ENCODE data around the gene CNN1. TPM values are rescaled to one million over a fixed set of nuclear protein-coding genes. Genes with fewer than 3 reads are reported as not detected.
A peak's percentile ranks its signal among the peaks of the same experiment; 100 is the strongest.

Gene CNN1
- total and polyA plus RNA-seq, 9 of the 15 experiments (the other 6 are each of a cell fraction or from before 2014, with no cell fraction given): 0.23 to 10.6 (median 5.2) TPM

- Histone ChIP-seq H4K20me1 (replicated peaks; ENCODE audit: control insufficient read depth, insufficient read depth, low read length) (peaks cover 4% of the 10 kb centered on the region; the same call in 1 of the 2 replicates), H3K4me1 (replicated peaks in 1 of 2; ENCODE audit: control insufficient read depth in 2 of 2, insufficient read depth in 2 of 2, low read length in 2 of 2) (peaks cover 19 to 49% of the 10 kb centered on the region in 2 experiments), H3K36me3 (ENCODE audit: control insufficient read depth, insufficient read depth, low read length) (peaks cover 11% of the 10 kb centered on the region; the same call in 2 of the 3 replicates), H2AFZ (ENCODE audit: low read depth, low read length) (no peak overlapping the region), H3K4me2 (ENCODE audit: insufficient read depth, low read length) (peak overlapping the region; percentile 40; the same call in 1 of the 2 replicates), H3K27ac (ENCODE audit: extremely low read depth, low read depth, low read length) (peak overlapping the region; percentile 16; the same call in 1 of the 3 replicates), H3K9ac (ENCODE audit: insufficient read depth in 1 of 2, low read depth in 2 of 2, low read length in 2 of 2) (peak overlapping the region in 1 of 2 experiments; percentile 72; a peak in 1 of 4 replicates), H3K9me1 (ENCODE audit: control insufficient read depth, insufficient read depth, low read length) (no peaks in the 10 kb centered on the region), H3K9me3 (replicated peaks; ENCODE audit: control insufficient read depth, insufficient read depth, low read depth, low read length) (no peaks in the 10 kb centered on the region), H3K79me2 (ENCODE audit: control insufficient read depth, insufficient read depth, low read length) (0 out of 3 replicates have a peak, but pooled peaks cover 3% of the 10 kb centered on the region), H3K27me3 (ENCODE audit: control insufficient read depth in 2 of 2, insufficient read depth in 2 of 2, low read length in 2 of 2) (no peaks in the 10 kb centered on the region), H3K4me3 (no peak overlapping the region)
- ChIA-PET POLR2A (interaction anchor here (0.6 kb wide), 1 partner anchor 112 kb away, joined by 3 read pairs; no protein-coding TSS in a partner anchor), CTCF (ENCODE audit: low intra/inter-chr PET ratio) (interaction anchor here (0.6 kb wide), 1 partner anchor 45 kb away, joined by 3 read pairs; no protein-coding TSS in a partner anchor)
- in situ Hi-C loops (cut with MboI): loop anchor here (5.0 kb wide), 1 partner anchor 87 kb away; no protein-coding TSS in a partner anchor
- peak in 3 of 4 experiments; percentile 38 to 63 (median 58) for DNase-seq (ENCODE audit: extremely low read depth in 1 of 4, low spot score in 3 of 4)
- FAIRE-seq: peak; percentile 64
- ATAC-seq: peak; percentile 69
- intact Hi-C loops (cut with micrococcal nuclease): loop anchor here (5.0 kb wide), 1 partner anchor 37 kb away; the partner anchor contains the start of gene CNN1
- BruUV-seq (replicated peaks): no TSS peak
- 8% methylated on average over 7 of the region's 7 CpGs for WGBS (ENCODE audit: insufficient coverage, low coverage, missing lambda C conversion rate)
- TF ChIP-seq GATA2 (CRISPR knock-in tag; IDR thresholded peaks at IDR 0.05) (peak; percentile 42; the same call in 1 of the 2 replicates), HCFC1 (IDR thresholded peaks at IDR 0.05; ENCODE audit: low read depth, low read length) (no peak), PBX2 (CRISPR knock-in tag; IDR thresholded peaks at IDR 0.05; ENCODE audit: low read depth) (no peak), PBX2 (tag; conservative IDR thresholded peaks at IDR 0.05; ENCODE audit: low read depth) (0 out of 2 replicates have a peak, but pooled peaks have one; percentile 9), ZNF778 (CRISPR knock-in tag; IDR thresholded peaks at IDR 0.05) (no peak), RBM22 (IDR thresholded peaks at IDR 0.05; ENCODE audit: low read depth, low read length, poor library complexity, severe bottlenecking) (no peak), ZNF263 (CRISPR knock-in tag; IDR thresholded peaks at IDR 0.05; ENCODE audit: borderline replicate concordance) (no peak), CTBP1 (IDR thresholded peaks at IDR 0.05; ENCODE audit: borderline replicate concordance) (peak; percentile 44; the same call in 1 of the 2 replicates), POLR3G (IDR thresholded peaks at IDR 0.05; ENCODE audit: extremely low read depth, insufficient read length, insufficient replicate concordance) (no peak), PTBP1 (IDR thresholded peaks at IDR 0.05; ENCODE audit: low read depth, low read length) (no peak), CBFA2T3 (IDR thresholded peaks at IDR 0.05) (peak; percentile 67), ZMIZ1 (IDR thresholded peaks at IDR 0.05; ENCODE audit: low read depth in 2 of 2, low read length in 2 of 2) (no peak), MCM2 (IDR thresholded peaks at IDR 0.05; ENCODE audit: low read depth) (no peak), ZC3H8 (IDR thresholded peaks at IDR 0.05) (no peak), NCOR1 (IDR thresholded peaks at IDR 0.05) (peak; percentile 64; the same call in 1 of the 2 replicates)
Observed at GRCh38 chr19:11499890-11500420, 38.7 kb upstream of the CNN1 start.
